H1 (cell line): ENCODE data around the gene NXN. TPM values are rescaled to one million over a fixed set of nuclear protein-coding genes. Genes with fewer than 3 reads are reported as not detected.
"Not testable (repeated sequence)": the region's sequence is repeated elsewhere in the genome, so short reads cannot be mapped to it uniquely, and the experiment has no call there.

Source experiments
- CTCF ChIA-PET: fragments of 300-600 bp; sonication (Branson Sonifier 250); formaldehyde crosslinking; loops from one replicate; lab custom pipeline; 2021; ENCODE audit not compliant: partially characterized antibody; lab: Charles Lee
- POLR2A ChIA-PET: fragments of 300-600 bp; sonication (Branson Sonifier 250); formaldehyde crosslinking; loops from one replicate; lab custom pipeline; 2021; ENCODE audit warnings: inconsistent platforms; ENCODE audit not compliant: partially characterized antibody; lab: Charles Lee
- DNase-seq, 2 experiments: peaks; one replicate each; pipeline versions ENCODE4 v3.0.0 to v3.0.0-alpha.2; 2010 to 2022; ENCODE audit warnings: low spot score in 2 of 2, low read depth in 1 of 2, mixed read lengths in 1 of 2
- FAIRE-seq: peaks from 2 replicates; lab custom pipeline; 2011; peaks lifted over from hg19 to GRCh38; lab: Jason Lieb, UNC
- H2AFZ ChIP-seq: 2 replicates; pipeline ENCODE4 v1.8.1; 2012; ENCODE audit warnings: low read length, inconsistent platforms
- H2AK5ac ChIP-seq: 2 replicates; pipeline ENCODE4 v1.6.1; 2013; ENCODE audit warnings: low read depth, low read length
- H2BK120ac ChIP-seq: replicated peaks from 2 replicates; pipeline ENCODE3; 2013; ENCODE audit warnings: low read depth, low read length, inconsistent platforms
- H2BK12ac ChIP-seq: 2 replicates; pipeline ENCODE4 v1.6.1; 2013; ENCODE audit warnings: low read depth, low read length
- H2BK15ac ChIP-seq: 2 replicates; pipeline ENCODE4 v1.6.1; 2013; ENCODE audit warnings: low read length
- H2BK20ac ChIP-seq: 2 replicates; pipeline ENCODE4 v1.6.1; 2013; ENCODE audit warnings: low read length
- H2BK5ac ChIP-seq: 2 replicates; pipeline ENCODE4 v1.6.1; 2013; ENCODE audit warnings: low read depth, low read length
- H3K14ac ChIP-seq: 2 replicates; pipeline ENCODE4 v1.6.1; 2013; ENCODE audit warnings: inconsistent platforms; ENCODE audit not compliant: insufficient read length
- H3K18ac ChIP-seq: 2 replicates; pipeline ENCODE4 v1.6.1; 2013; ENCODE audit warnings: low read length; ENCODE audit errors: extremely low read depth
- H3K23ac ChIP-seq: 2 replicates; pipeline ENCODE4 v1.6.1; 2013; ENCODE audit warnings: inconsistent platforms; ENCODE audit not compliant: insufficient read length
- H3K23me2 ChIP-seq: 2 replicates; pipeline ENCODE4 v1.6.1; 2013; ENCODE audit warnings: low read depth, low read length
- H3K27ac ChIP-seq: 2 replicates; pipeline ENCODE4 v1.6.1; 2011; ENCODE audit warnings: low read depth, low read length, inconsistent platforms
- H3K27me3 ChIP-seq, 4 experiments: replicated peaks in 1 of 4; 1 replicate in 1 of 4; 2 replicates in 3 of 4; pipeline versions ENCODE4 v1.6.1 to v1.8.1; 2011 to 2013; ENCODE audit warnings: low read length in 3 of 4, mild to moderate bottlenecking in 3 of 4, inconsistent platforms in 2 of 4, mixed read lengths in 2 of 4, moderate library complexity in 1 of 4; ENCODE audit not compliant: control insufficient read depth in 3 of 4, insufficient read depth in 3 of 4; ENCODE audit errors: extremely low read depth in 1 of 4
- H3K36me3 ChIP-seq, 4 experiments: 2 replicates each; pipeline versions ENCODE4 v1.6.1 to v1.8.1; 2011 to 2013; ENCODE audit warnings: mild to moderate bottlenecking in 4 of 4, low read length in 3 of 4, moderate library complexity in 2 of 4, control low read depth in 1 of 4, inconsistent platforms in 1 of 4; ENCODE audit not compliant: insufficient read depth in 4 of 4, control insufficient read depth in 2 of 4
- H3K4ac ChIP-seq: replicated peaks from 2 replicates; pipeline ENCODE3; 2013; ENCODE audit warnings: low read length, low read depth, mixed read lengths, inconsistent platforms; ENCODE audit not compliant: insufficient read length
- H3K4me1 ChIP-seq, 4 experiments: replicated peaks in 1 of 4; 1 replicate in 1 of 4; 2 replicates in 3 of 4; pipeline versions ENCODE4 v1.6.1 to v1.8.1; 2011 to 2013; ENCODE audit warnings: low read length in 3 of 4, inconsistent platforms in 2 of 4, mixed read lengths in 1 of 4; ENCODE audit not compliant: insufficient read depth in 4 of 4, control insufficient read depth in 3 of 4
- H3K4me2 ChIP-seq, 2 experiments: 2 replicates each; pipeline versions ENCODE4 v1.6.1 to v1.8.1; 2011 to 2013; ENCODE audit warnings: low read depth in 2 of 2, low read length in 2 of 2, control low read depth in 1 of 2, inconsistent platforms in 1 of 2, mild to moderate bottlenecking in 1 of 2; ENCODE audit not compliant: insufficient read depth in 1 of 2
- H3K4me3 ChIP-seq, 4 experiments: fragments of 200-600, 300-600 bp in 1 of 4; sonication (generic), shearing (Covaris generic), sonication (Bioruptor Twin) in 1 of 4; 2 replicates each; pipeline versions ENCODE4 v1.5.1 to v1.8.1; 2011 to 2016; ENCODE audit warnings: low read length in 4 of 4, low read depth in 3 of 4, control low read depth in 2 of 4, inconsistent platforms in 2 of 4, mild to moderate bottlenecking in 2 of 4, mixed read lengths in 1 of 4, moderate library complexity in 1 of 4; ENCODE audit not compliant: insufficient read depth in 2 of 4; ENCODE audit errors: extremely low read depth in 1 of 4
- H3K56ac ChIP-seq: replicated peaks from 2 replicates; pipeline ENCODE3; 2013; ENCODE audit warnings: low read depth, mild to moderate bottlenecking, mixed read lengths, low read length, inconsistent platforms; ENCODE audit not compliant: insufficient read length
- H3K79me1 ChIP-seq: 2 replicates; pipeline ENCODE4 v1.6.1; 2013; ENCODE audit warnings: low read depth, low read length, control low read depth
- H3K79me2 ChIP-seq, 2 experiments: 2 replicates each; pipeline versions ENCODE4 v1.6.1 to v1.8.1; 2012 to 2013; ENCODE audit warnings: low read length in 2 of 2, mild to moderate bottlenecking in 2 of 2, inconsistent platforms in 1 of 2; ENCODE audit not compliant: insufficient read depth in 2 of 2, control insufficient read depth in 1 of 2
- H3K9ac ChIP-seq, 4 experiments: replicated peaks in 1 of 4; 1 replicate in 1 of 4; 2 replicates in 3 of 4; pipeline versions ENCODE4 v1.6.1 to v1.8.1; 2011 to 2013; ENCODE audit warnings: low read depth in 3 of 4, low read length in 3 of 4, control low read depth in 2 of 4, mild to moderate bottlenecking in 2 of 4, moderate library complexity in 2 of 4, inconsistent platforms in 1 of 4; ENCODE audit errors: extremely low read depth in 1 of 4
- H3K9me3 ChIP-seq, 2 experiments: 2 replicates each; pipeline versions ENCODE4 v1.6.1 to v1.8.1; 2012 to 2013; ENCODE audit warnings: mild to moderate bottlenecking in 2 of 2, moderate library complexity in 2 of 2, control low read depth in 1 of 2, inconsistent platforms in 1 of 2, low read depth in 1 of 2, low read length in 1 of 2, mixed read lengths in 1 of 2; ENCODE audit not compliant: insufficient read depth in 2 of 2
- H4K20me1 ChIP-seq, 2 experiments: replicated peaks in 1 of 2; 2 replicates each; pipeline versions ENCODE3 to v1.8.1; 2011 to 2013; ENCODE audit warnings: inconsistent platforms in 2 of 2, low read length in 2 of 2, mild to moderate bottlenecking in 1 of 2; ENCODE audit not compliant: insufficient read depth in 2 of 2, control insufficient read depth in 1 of 2
- H4K5ac ChIP-seq: 2 replicates; pipeline ENCODE4 v1.6.1; 2013; ENCODE audit warnings: low read length, low read depth, mixed read lengths, inconsistent platforms; ENCODE audit not compliant: insufficient read length
- H4K8ac ChIP-seq: 2 replicates; pipeline ENCODE4 v1.8.0; 2013; ENCODE audit warnings: mild to moderate bottlenecking, moderate library complexity, low read length, inconsistent platforms; ENCODE audit not compliant: insufficient read depth; ENCODE audit errors: extremely low read depth
- H4K91ac ChIP-seq: replicated peaks from 2 replicates; pipeline ENCODE3; 2013; ENCODE audit warnings: low read length, mixed read lengths, inconsistent platforms; ENCODE audit not compliant: insufficient read length
- CTCF ChIP-seq, 3 experiments: IDR thresholded peaks; 1 replicate in 2 of 3; 2 replicates in 1 of 3; pipeline versions ENCODE4 v1.5.1 to v1.6.1; 2011; ENCODE audit warnings: low read length in 3 of 3, mild to moderate bottlenecking in 3 of 3, inconsistent platforms in 2 of 3, low read depth in 1 of 3, moderate library complexity in 1 of 3; ENCODE audit not compliant: insufficient read depth in 1 of 3; ENCODE audit errors: control extremely low read depth in 1 of 3
- WGBS, 2 experiments: shearing (Covaris generic) in 1 of 2; methylation state at CpG; one replicate each; pipeline versions ENCODE4 v1.1.6 to v1.1.7; 2013 to 2015; ENCODE audit warnings: low lambda C conversion rate in 2 of 2, mixed read lengths in 2 of 2, inconsistent platforms in 1 of 2, low coverage in 1 of 2, missing lambda C conversion rate in 1 of 2; ENCODE audit not compliant: insufficient replicate concordance in 2 of 2, insufficient coverage in 1 of 2, insufficient read length in 1 of 2; ENCODE audit errors: extremely low coverage in 1 of 2, missing lambda C conversion rate in 1 of 2; 5-methylcytosine and 5-hydroxymethylcytosine counted together
- polyA plus RNA-seq, 7 experiments: library from polyadenylated mRNA; depleted of rRNA in 3 of 7; stranded (reverse) in 5 of 7; unstranded in 2 of 7; fragments of >200 nt in 5 of 7; fragments of 200-250 nt in 2 of 7; gene quantifications; 1 replicate in 5 of 7; 2 replicates in 1 of 7; 4 replicates in 1 of 7; pipeline versions ENCODE4 v1.2.1 to v1.2.3, GENCODE V29; 2011 to 2013; ENCODE audit warnings: missing spikeins in 2 of 7, mixed read lengths in 2 of 7
- total RNA-seq: library from RNA; stranded (reverse); fragmentation: NEBNext Ultra II Directional; extraction: Animal tissue kit (Norgen Biotek cat#: 25700); gene quantifications from 2 replicates; pipeline ENCODE4 v1.2.1, GENCODE V29; 2021

The NXN gene
- total and polyA plus RNA-seq, 2 of the 8 experiments (the other 6 are each of a cell fraction or from before 2014, with no cell fraction given) = 94.1 to 107 TPM

- TF ChIP-seq CTCF (IDR thresholded peaks at IDR 0.05; ENCODE audit: control extremely low read depth in 1 of 3, insufficient read depth in 1 of 3, low read depth in 1 of 3, low read length in 3 of 3) = no peak
Measured at GRCh38 chr17:907725-908124, 71.9 kb downstream of the NXN start (continued).

GRCh38 chr17:905708-906107 is 73.9 kb downstream of the NXN start:
- not testable (repeated sequence) for H3K27me3 ChIP-seq, H3K9ac ChIP-seq, H3K14ac ChIP-seq, H4K5ac ChIP-seq, H2AFZ ChIP-seq, H4K20me1 ChIP-seq, H2AK5ac ChIP-seq, H3K79me1 ChIP-seq, H3K4me2 ChIP-seq, H2BK120ac ChIP-seq, H3K4ac ChIP-seq, FAIRE-seq, DNase-seq, H2BK12ac ChIP-seq, H2BK20ac ChIP-seq, H4K8ac ChIP-seq, H2BK15ac ChIP-seq, H3K23ac ChIP-seq, H2BK5ac ChIP-seq, H3K56ac ChIP-seq, H4K91ac ChIP-seq, H3K18ac ChIP-seq, H3K36me3 ChIP-seq, H3K23me2 ChIP-seq, H3K9me3 ChIP-seq, H3K4me3 ChIP-seq, H3K27ac ChIP-seq
- ChIA-PET POLR2A (interaction anchor here (1.0 kb wide), 1 partner anchor 11 kb away, joined by 3 read pairs; no protein-coding TSS in a partner anchor), CTCF (interaction anchor here (0.7 to 1.9 kb wide), 7 partner anchors 8 to 91 kb away, joined by 3 to 4 read pairs (median 3); partner anchors contain the start of genes NXN and TIMM22)
- H3K79me2 ChIP-seq = peaks cover 0 to 53% of the 10 kb centered on the region in 2 experiments; a peak in 2 of 4 replicates
- WGBS, 2 experiments = 82% methylated on average over 6 of the region's 6 CpGs; no CpG with 5 or more reads in 1 of the 2 experiments
- peaks cover 5 to 10% (median 6%) of the 10 kb centered on the region in 4 experiments for H3K4me1 ChIP-seq
